A549 (cell line): ENCODE measurements around the gene ZNF497. TPM values are rescaled to one million over a fixed set of nuclear protein-coding genes. Genes with fewer than 3 reads are reported as not detected.

Experiments used
- ATAC-seq, 2 experiments: fragments of 200-7000 bp in 1 of 2; fragments of >200 bp in 1 of 2; cut with Nextera tagmentation in 1 of 2; cut with Tn5 transposase in 1 of 2; 3 replicates each; pipeline versions ENCODE4 v1.8.0 to v1.9.1; 2018 to 2020; ENCODE audit warnings: mild to moderate bottlenecking in 1 of 2, moderate library complexity in 1 of 2
- CTCF ChIA-PET: fragments of 300-600 bp; sonication (Branson Sonifier 250); formaldehyde crosslinking; extraction: SDS; loops from one replicate; lab custom pipeline; 2021; ENCODE audit warnings: antibody characterized with exemption, inconsistent platforms; lab: Yijun Ruan, JAX
- POLR2A ChIA-PET: fragments of 350-600 bp; formaldehyde crosslinking; extraction: SDS; loops from one replicate; lab custom pipeline; 2021; ENCODE audit warnings: antibody characterized with exemption, inconsistent platforms; lab: Yijun Ruan, JAX
- DNase-seq, 2 experiments: peaks; one replicate each; pipeline versions ENCODE4 v3.0.0 to v3.0.0-alpha.2; 2011 to 2016; ENCODE audit warnings: low read depth in 1 of 2, low spot score in 1 of 2
- FAIRE-seq: peaks from 2 replicates; lab custom pipeline; 2011; peaks lifted over from hg19 to GRCh38; lab: Jason Lieb, UNC
- H3K27ac ChIP-seq, 2 experiments: fragments of >200 bp; sonication (Bioruptor Twin); formaldehyde crosslinking; 3 replicates each; pipeline ENCODE4 v1.5.1; 2016 to 2017
- H3K4me1 ChIP-seq: fragments of >200 bp; sonication (Bioruptor Twin); formaldehyde crosslinking; 3 replicates; pipeline ENCODE4 v1.6.1; 2016
- H3K4me2 ChIP-seq: fragments of >200 bp; sonication (Bioruptor Twin); formaldehyde crosslinking; 3 replicates; pipeline ENCODE4 v1.6.1; 2016
- H3K4me3 ChIP-seq: fragments of >200 bp; sonication (Bioruptor Twin); formaldehyde crosslinking; 3 replicates; pipeline ENCODE4 v1.5.1; 2016
- H3K9me3 ChIP-seq: fragments of >200 bp; sonication (Bioruptor Twin); formaldehyde crosslinking; 3 replicates; pipeline ENCODE4 v1.6.1; 2016
- CEBPB ChIP-seq, 2 experiments: fragments of >200 bp in 1 of 2; sonication (Bioruptor Twin) in 1 of 2; formaldehyde crosslinking in 1 of 2; IDR thresholded peaks; 2 replicates each; pipeline ENCODE4 v1.6.1; 2012 to 2016
- CHD2 ChIP-seq: fragments of 150-350 bp; IDR thresholded peaks from 2 replicates; pipeline ENCODE4 v1.6.1; 2014; ENCODE audit warnings: low read length; ENCODE audit not compliant: partially characterized antibody
- CTCF ChIP-seq: fragments of >200 bp; sonication (Bioruptor Twin); formaldehyde crosslinking; IDR thresholded peaks from 3 replicates; pipeline ENCODE4 v1.5.1; 2016
- EHF ChIP-seq: fragments of 250-450 bp; sonication (Bioruptor Pico); IDR thresholded peaks from 2 replicates; pipeline ENCODE4 v1.5.0; 2020; ENCODE audit warnings: mild to moderate bottlenecking
- EHMT2 ChIP-seq: fragments of 200-600 bp; sonication (generic); IDR thresholded peaks from 2 replicates; pipeline ENCODE4 v1.6.1; 2016; ENCODE audit warnings: antibody characterized with exemption, low read depth, mild to moderate bottlenecking, moderate library complexity
- HES2 ChIP-seq: fragments of >200 bp; sonication (Bioruptor Twin); formaldehyde crosslinking; IDR thresholded peaks from 2 replicates; pipeline ENCODE4 v1.6.1; 2016
- HOXB5 ChIP-seq: fragments of 250-450 bp; sonication (Bioruptor Pico); IDR thresholded peaks from 2 replicates; pipeline ENCODE4 v1.5.0; 2020; ENCODE audit warnings: mild to moderate bottlenecking, moderate library complexity
- MAX ChIP-seq: IDR thresholded peaks from 2 replicates; pipeline ENCODE4 v1.6.1; 2012
- MAZ ChIP-seq: fragments of 150-350 bp; IDR thresholded peaks from 2 replicates; pipeline ENCODE4 v1.6.1; 2014; ENCODE audit warnings: antibody characterized with exemption, low read depth, low read length, borderline replicate concordance
- NFE2L2 ChIP-seq: fragments of 150-350 bp; conservative IDR thresholded peaks from 2 replicates; pipeline ENCODE4 v1.6.1; 2014; ENCODE audit warnings: low read length
- PBX3 ChIP-seq: IDR thresholded peaks from 2 replicates; pipeline ENCODE4 v1.6.1; 2012
- POLR2A ChIP-seq: IDR thresholded peaks from 2 replicates; pipeline ENCODE4 v1.6.1; 2012; ENCODE audit warnings: mild to moderate bottlenecking, low read length
- POLR2AphosphoS2 ChIP-seq: conservative IDR thresholded peaks from 2 replicates; pipeline ENCODE4 v1.6.1; 2012; ENCODE audit warnings: low read length, improper control_type of control experiment, inconsistent platforms
- RARB ChIP-seq: fragments of 250-450 bp; sonication (Bioruptor Pico); IDR thresholded peaks from 2 replicates; pipeline ENCODE4 v1.8.0; 2021; ENCODE audit warnings: mild to moderate bottlenecking, moderate library complexity
- RCOR1 ChIP-seq: fragments of 150-350 bp; IDR thresholded peaks from 2 replicates; pipeline ENCODE4 v1.6.1; 2014; ENCODE audit warnings: antibody characterized with exemption, low read length, low read depth
- RFX5 ChIP-seq: fragments of 450-650 bp; IDR thresholded peaks from 2 replicates; pipeline ENCODE4 v1.7.1; 2014; ENCODE audit warnings: antibody characterized with exemption, mild to moderate bottlenecking, moderate library complexity
- SMC3 ChIP-seq: fragments of >200 bp; sonication (Bioruptor Twin); formaldehyde crosslinking; IDR thresholded peaks from 3 replicates; pipeline ENCODE4 v1.6.1; 2018; ENCODE audit warnings: inconsistent platforms
- SREBF2 ChIP-seq: fragments of 450-650 bp; IDR thresholded peaks from 2 replicates; pipeline ENCODE4 v1.6.1; 2014; ENCODE audit warnings: mild to moderate bottlenecking, moderate library complexity
- USF2 ChIP-seq: fragments of 450-650 bp; IDR thresholded peaks from 2 replicates; pipeline ENCODE4 v1.6.1; 2014; ENCODE audit warnings: antibody characterized with exemption
- ZC3H11A ChIP-seq: fragments of 450-650 bp; IDR thresholded peaks from 2 replicates; pipeline ENCODE4 v1.6.1; 2014; ENCODE audit warnings: antibody characterized with exemption, mild to moderate bottlenecking
- WGBS: methylation state at CpG from one replicate; pipeline ENCODE4 v1.1.6; 2017; ENCODE audit errors: missing lambda C conversion rate; 5-methylcytosine and 5-hydroxymethylcytosine counted together
- polyA plus RNA-seq, 4 experiments: library from polyadenylated mRNA; depleted of rRNA in 3 of 4; stranded (reverse); fragments of >200 nt; fragmentation: RNase III in 1 of 4; extraction: RNeasy Plus Mini Kit Qiagen cat#74134 plus additional on column Dnase treatment in 1 of 4; gene quantifications; 2 replicates in 3 of 4; 3 replicates in 1 of 4; pipeline ENCODE4 v1.2.3, GENCODE V29; 2011 to 2017

Gene ZNF497
- polyA plus RNA-seq, 2 of the 4 experiments (the other 2 are of a cell fraction), result 1.1 to 2.0 TPM

- TF ChIP-seq MAX (peak; percentile 15), CEBPB (IDR thresholded peaks at IDR 0.05) (no peak), SREBF2 (no peak), USF2 (no peak; the same call in 1 of the 2 replicates), MAZ (no peak), CTCF (peak; percentile 28; the same call in 2 of the 3 replicates), RFX5 (no peak), SMC3 (peak; percentile 18; the same call in 1 of the 3 replicates), RCOR1 (no peak), NFE2L2 (no peak), HES2 (no peak), CHD2 (no peak), POLR2AphosphoS2 (no peak), HOXB5 (CRISPR knock-in tag) (no peak), ZC3H11A (no peak), EHF (CRISPR knock-in tag) (no peak)
Observed at GRCh38 chr19:58408152-58409009, 45.8 kb upstream of the ZNF497 start, which contains the start of gene ZNF584 (continued).

GRCh38 chr19:58407658-58408151 lies 45.2 kb upstream of the ZNF497 start:
- Histone ChIP-seq H3K27ac (peak overlapping the region; percentile 93 to 94), H3K4me2 (peak overlapping the region; percentile 89), H3K4me1 (peaks cover 22% of the 10 kb centered on the region), H3K9me3 (no peaks in the 10 kb centered on the region), H3K4me3 (peak overlapping the region; percentile 96)
- DNase-seq (no peak), ATAC-seq (peak; percentile 9 to 16; a peak in 4 of 6 replicates), FAIRE-seq (no peak)
- CTCF ChIA-PET, result interaction anchor here (0.6 to 2.0 kb wide), 6 partner anchors 9 to 167 kb away, joined by 3 to 6 read pairs (median 4); partner anchors contain the start of gene RPS5
- TF ChIP-seq EHMT2, result no peak
- peak; percentile 36; the same call in 1 of the 2 replicates for TF ChIP-seq POLR2A
- no peak for TF ChIP-seq RARB (CRISPR knock-in tag)
- POLR2A ChIA-PET, result interaction anchor here (1.0 to 1.4 kb wide), 7 partner anchors 11 to 136 kb away, joined by 3 to 17 read pairs (median 7); partner anchors contain the start of genes RPS5, TRIM28, ZBTB45 and ZNF324
- 42% methylated on average over 22 of the region's 22 CpGs for WGBS

- Histone ChIP-seq H3K4me1 (peaks cover 23% of the 10 kb centered on the region), H3K4me2 (peak overlapping the region; percentile 89), H3K9me3 (no peaks in the 10 kb centered on the region), H3K4me3 (peak overlapping the region; percentile 96), H3K27ac (peak overlapping the region; percentile 93 to 94; a peak in 5 of 6 replicates)
- DNase-seq, result peak in 1 of 2 experiments; percentile 60
- ATAC-seq, result peak; percentile 29 to 44; a peak in 5 of 6 replicates
- TF ChIP-seq PBX3 (peak; percentile 51; the same call in 1 of the 2 replicates), CTCF (peak; percentile 35; the same call in 1 of the 3 replicates), MAX (0 out of 2 replicates have a peak, but pooled peaks have one; percentile 21), POLR2A (peak; percentile 36), HES2 (no peak)
- POLR2A ChIA-PET, result interaction anchor here (1.1 kb wide), 1 partner anchor 45 kb away, joined by 3 read pairs; the partner anchor contains the start of gene ZNF497
- 82% methylated on average over 10 of the region's 10 CpGs for WGBS
- CTCF ChIA-PET, result interaction anchor here (0.6 to 2.0 kb wide), 9 partner anchors 8 to 223 kb away, joined by 3 to 6 read pairs (median 4); partner anchors contain the start of genes RPS5 and ZBTB45
- FAIRE-seq, result no peak
Observed at GRCh38 chr19:58406818-58407657, 44.5 kb upstream of the ZNF497 start.
